ENCODE results near the gene TBC1D9.

Gene TBC1D9

GRCh38 chr4:140777894-140778293 lies 21.7 kb upstream of the TBC1D9 start:
- no CpG with 5 or more reads among the region's 2 CpGs for WGBS
- Histone ChIP-seq H3K9ac (ENCODE audit: low read depth, low read length) (no peak overlapping the region), H3K27ac (ENCODE audit: low read depth, low read length) (no peak overlapping the region), H3K36me3 (ENCODE audit: insufficient read depth, low read length) (no peaks in the 10 kb centered on the region), H3K9me3 (ENCODE audit: insufficient read depth, low read depth, low read length) (no peaks in the 10 kb centered on the region), H3K27me3 (ENCODE audit: insufficient read depth, low read length) (no peaks in the 10 kb centered on the region), H3K4me1 (ENCODE audit: insufficient read depth, low read length) (no peaks in the 10 kb centered on the region), H3K4me3 (ENCODE audit: low read length) (no peak overlapping the region)

- 69% methylated on average over 1 of the region's 1 CpG for WGBS
These were observed 21.2 kb upstream of the TBC1D9 start for GRCh38 chr4:140777386-140777785.

GRCh38 chr4:140776556-140776955 lies 20.4 kb upstream of the TBC1D9 start:
- H3K4me3 ChIP-seq (ENCODE audit: low read length) = no peak overlapping the region
- H3K9ac ChIP-seq (ENCODE audit: low read depth, low read length) = no peak overlapping the region
- 96% methylated on average over 2 of the region's 2 CpGs for WGBS
- no peak overlapping the region for H3K27ac ChIP-seq (ENCODE audit: low read depth, low read length)
- no peaks in the 10 kb centered on the region for H3K9me3 ChIP-seq (ENCODE audit: insufficient read depth, low read depth, low read length)
- H3K36me3 ChIP-seq (ENCODE audit: insufficient read depth, low read length) = no peaks in the 10 kb centered on the region
- no peaks in the 10 kb centered on the region for H3K27me3 ChIP-seq (ENCODE audit: insufficient read depth, low read length)
- H3K4me1 ChIP-seq (ENCODE audit: insufficient read depth, low read length) = no peaks in the 10 kb centered on the region

More at GRCh38 chr4:140777386-140777785, 21.2 kb upstream of the TBC1D9 start:
- Histone ChIP-seq H3K36me3 (ENCODE audit: insufficient read depth, low read length) (no peaks in the 10 kb centered on the region), H3K9ac (ENCODE audit: low read depth, low read length) (no peak overlapping the region), H3K4me1 (ENCODE audit: insufficient read depth, low read length) (no peaks in the 10 kb centered on the region), H3K27ac (ENCODE audit: low read depth, low read length) (no peak overlapping the region), H3K27me3 (ENCODE audit: insufficient read depth, low read length) (no peaks in the 10 kb centered on the region), H3K4me3 (ENCODE audit: low read length) (no peak overlapping the region), H3K9me3 (ENCODE audit: insufficient read depth, low read depth, low read length) (no peaks in the 10 kb centered on the region)

- H3K4me1 ChIP-seq (ENCODE audit: insufficient read depth, low read length) = no peaks in the 10 kb centered on the region
- no peak overlapping the region for H3K9ac ChIP-seq (ENCODE audit: low read depth, low read length)
- no peaks in the 10 kb centered on the region for H3K36me3 ChIP-seq (ENCODE audit: insufficient read depth, low read length)
- H3K27me3 ChIP-seq (ENCODE audit: insufficient read depth, low read length) = no peaks in the 10 kb centered on the region
- H3K4me3 ChIP-seq (ENCODE audit: low read length) = no peak overlapping the region
- no peak overlapping the region for H3K27ac ChIP-seq (ENCODE audit: low read depth, low read length)
- no peaks in the 10 kb centered on the region for H3K9me3 ChIP-seq (ENCODE audit: insufficient read depth, low read depth, low read length)
These were observed 18.8 kb upstream of the TBC1D9 start for GRCh38 chr4:140774956-140775355.

GRCh38 chr4:140774510-140774909 lies 18.3 kb upstream of the TBC1D9 start:
- Histone ChIP-seq H3K4me1 (ENCODE audit: insufficient read depth, low read length) (no peaks in the 10 kb centered on the region), H3K27me3 (ENCODE audit: insufficient read depth, low read length) (no peaks in the 10 kb centered on the region), H3K36me3 (ENCODE audit: insufficient read depth, low read length) (no peaks in the 10 kb centered on the region), H3K4me3 (ENCODE audit: low read length) (no peak overlapping the region), H3K27ac (ENCODE audit: low read depth, low read length) (no peak overlapping the region), H3K9ac (ENCODE audit: low read depth, low read length) (no peak overlapping the region), H3K9me3 (ENCODE audit: insufficient read depth, low read depth, low read length) (no peaks in the 10 kb centered on the region)
- WGBS = 97% methylated on average over 6 of the region's 6 CpGs

GRCh38 chr4:140769209-140769608 lies 13.0 kb upstream of the TBC1D9 start:
- no peaks in the 10 kb centered on the region for H3K9me3 ChIP-seq (ENCODE audit: insufficient read depth, low read depth, low read length)
- no peak overlapping the region for H3K4me3 ChIP-seq (ENCODE audit: low read length)
- no peaks in the 10 kb centered on the region for H3K4me1 ChIP-seq (ENCODE audit: insufficient read depth, low read length)
- no peaks in the 10 kb centered on the region for H3K36me3 ChIP-seq (ENCODE audit: insufficient read depth, low read length)
- no peak overlapping the region for H3K9ac ChIP-seq (ENCODE audit: low read depth, low read length)
- no peak overlapping the region for H3K27ac ChIP-seq (ENCODE audit: low read depth, low read length)
- WGBS = 89% methylated on average over 3 of the region's 3 CpGs
- no peaks in the 10 kb centered on the region for H3K27me3 ChIP-seq (ENCODE audit: insufficient read depth, low read length)

- Histone ChIP-seq H3K36me3 (ENCODE audit: insufficient read depth, low read length) (no peaks in the 10 kb centered on the region), H3K27me3 (ENCODE audit: insufficient read depth, low read length) (peaks cover 25% of the 10 kb centered on the region), H3K9me3 (ENCODE audit: insufficient read depth, low read depth, low read length) (no peaks in the 10 kb centered on the region), H3K4me1 (ENCODE audit: insufficient read depth, low read length) (no peaks in the 10 kb centered on the region), H3K9ac (ENCODE audit: low read depth, low read length) (no peak overlapping the region), H3K4me3 (ENCODE audit: low read length) (no peak overlapping the region), H3K27ac (ENCODE audit: low read depth, low read length) (no peak overlapping the region)
- WGBS = 87% methylated on average over 7 of the region's 7 CpGs
These were observed 8.7 kb upstream of the TBC1D9 start for GRCh38 chr4:140764785-140765392.

- Histone ChIP-seq H3K4me3 (ENCODE audit: low read length) (no peak overlapping the region), H3K9me3 (ENCODE audit: insufficient read depth, low read depth, low read length) (no peaks in the 10 kb centered on the region), H3K27ac (ENCODE audit: low read depth, low read length) (no peak overlapping the region), H3K9ac (ENCODE audit: low read depth, low read length) (no peak overlapping the region), H3K36me3 (ENCODE audit: insufficient read depth, low read length) (no peaks in the 10 kb centered on the region), H3K27me3 (ENCODE audit: insufficient read depth, low read length) (peaks cover 52% of the 10 kb centered on the region), H3K4me1 (ENCODE audit: insufficient read depth, low read length) (peaks cover under 1% of the 10 kb centered on the region; the same call in 1 of the 2 replicates)
- 91% methylated on average over 3 of the region's 3 CpGs for WGBS
These were observed 6.0 kb upstream of the TBC1D9 start for GRCh38 chr4:140762202-140762601.

- Histone ChIP-seq H3K9me3 (ENCODE audit: insufficient read depth, low read depth, low read length) (no peaks in the 10 kb centered on the region), H3K36me3 (ENCODE audit: insufficient read depth, low read length) (no peaks in the 10 kb centered on the region), H3K4me3 (ENCODE audit: low read length) (peak overlapping the region; percentile 64), H3K27me3 (ENCODE audit: insufficient read depth, low read length) (peaks cover 88% of the 10 kb centered on the region), H3K9ac (ENCODE audit: low read depth, low read length) (no peak overlapping the region), H3K4me1 (ENCODE audit: insufficient read depth, low read length) (peaks cover 9% of the 10 kb centered on the region; the same call in 1 of the 2 replicates), H3K27ac (ENCODE audit: low read depth, low read length) (no peak overlapping the region)
- WGBS = 80% methylated on average over 1 of the region's 3 CpGs
These were observed 1.0 kb upstream of the TBC1D9 start for GRCh38 chr4:140757232-140757630.

- peak overlapping the region; percentile 64 for H3K4me3 ChIP-seq (ENCODE audit: low read length)
- under 1% methylated on average over 74 of the region's 74 CpGs for WGBS
- peaks cover 9% of the 10 kb centered on the region; the same call in 1 of the 2 replicates for H3K4me1 ChIP-seq (ENCODE audit: insufficient read depth, low read length)
- no peaks in the 10 kb centered on the region for H3K9me3 ChIP-seq (ENCODE audit: insufficient read depth, low read depth, low read length)
- no peaks in the 10 kb centered on the region for H3K36me3 ChIP-seq (ENCODE audit: insufficient read depth, low read length)
- no peak overlapping the region for H3K27ac ChIP-seq (ENCODE audit: low read depth, low read length)
- peaks cover 86% of the 10 kb centered on the region for H3K27me3 ChIP-seq (ENCODE audit: insufficient read depth, low read length)
- peak overlapping the region; percentile 55 for H3K9ac ChIP-seq (ENCODE audit: low read depth, low read length)
These were observed 339 bp downstream of the TBC1D9 start for GRCh38 chr4:140755774-140756318.

- WGBS = 47% methylated on average over 7 of the region's 8 CpGs
- no peaks in the 10 kb centered on the region for H3K9me3 ChIP-seq (ENCODE audit: insufficient read depth, low read depth, low read length)
These were observed 1.0 kb downstream of the TBC1D9 start for GRCh38 chr4:140754918-140755773.

More at GRCh38 chr4:140754918-140755773, 1.0 kb downstream of the TBC1D9 start:
- Histone ChIP-seq H3K36me3 (ENCODE audit: insufficient read depth, low read length) (no peaks in the 10 kb centered on the region), H3K27me3 (ENCODE audit: insufficient read depth, low read length) (peaks cover 84% of the 10 kb centered on the region), H3K4me3 (ENCODE audit: low read length) (peak overlapping the region; percentile 64), H3K9ac (ENCODE audit: low read depth, low read length) (peak overlapping the region; percentile 55; the same call in 1 of the 2 replicates), H3K27ac (ENCODE audit: low read depth, low read length) (no peak overlapping the region), H3K4me1 (ENCODE audit: insufficient read depth, low read length) (peaks cover 9% of the 10 kb centered on the region; the same call in 1 of the 2 replicates)
